Testis (tissue), 2 donors: ENCODE measurements around the gene TMEM14B.

Experiments
- CTCF ChIP-seq, 3 experiments: fragments of 450-650 bp in 2 of 3; fragments of 200-600 bp in 1 of 3; sonication (generic) in 1 of 3; IDR thresholded peaks; one replicate each; pipeline ENCODE4 v1.5.1; 2016 to 2019; ENCODE audit warnings: antibody characterized with exemption in 3 of 3, mild to moderate bottlenecking in 2 of 3, moderate library complexity in 1 of 3
- POLR2A ChIP-seq: fragments of 450-650 bp; IDR thresholded peaks from one replicate; pipeline ENCODE4 v1.6.1; 2017; ENCODE audit warnings: antibody characterized with exemption, mild to moderate bottlenecking, moderate library complexity

- TF ChIP-seq POLR2A (no peak), CTCF (IDR thresholded peaks at IDR 0.05) (no peak)
Measured at GRCh38 chr6:10720265-10720959, 27.2 kb upstream of the TMEM14B start.
